SK-N-SH (cell line): ENCODE measurements around the gene ONECUT1. TPM values are rescaled to one million over a fixed set of nuclear protein-coding genes. Genes with fewer than 3 reads are reported as not detected.

ENCODE experiments used
- CTCF ChIA-PET: fragments of 300-600, 350-600 bp; formaldehyde crosslinking; extraction: SDS; loops from one replicate; lab custom pipeline; 2021; lab: Yijun Ruan, JAX
- POLR2A ChIA-PET: fragments of 350-600 bp; sonication (Branson Sonifier 250); formaldehyde crosslinking; extraction: SDS; loops from one replicate; lab custom pipeline; 2020; ENCODE audit warnings: antibody characterized with exemption, inconsistent platforms; lab: Yijun Ruan, JAX
- DNase-seq: peaks from one replicate; pipeline ENCODE4 v3.0.0; 2012
- H2AFZ ChIP-seq: fragments of 200-600 bp; sonication (generic); 2 replicates; pipeline ENCODE4 v1.8.1; 2016; ENCODE audit warnings: antibody characterized with exemption, mild to moderate bottlenecking, low read depth
- H3F3A ChIP-seq: fragments of 200-600 bp; sonication (generic); replicated peaks from 2 replicates; pipeline ENCODE3; 2016; ENCODE audit warnings: antibody characterized with exemption, mild to moderate bottlenecking; ENCODE audit not compliant: insufficient read depth
- H3K27ac ChIP-seq, 2 experiments: fragments of 200-500 bp in 1 of 2; fragments of 200-600 bp in 1 of 2; sonication (Bioruptor generic) in 1 of 2; sonication (generic), shearing (Covaris generic) in 1 of 2; 2 replicates each; pipeline versions ENCODE4 v1.5.1 to v1.6.1; 2014 to 2016; ENCODE audit warnings: low read depth in 2 of 2, inconsistent platforms in 1 of 2, low read length in 1 of 2, mild to moderate bottlenecking in 1 of 2, mixed read lengths in 1 of 2
- H3K27me3 ChIP-seq: fragments of 200-600 bp; sonication (generic), shearing (Covaris generic); 2 replicates; pipeline ENCODE4 v1.6.1; 2016; ENCODE audit warnings: mixed run types; ENCODE audit not compliant: insufficient read depth
- H3K36me3 ChIP-seq, 2 experiments: fragments of 200-500 bp in 1 of 2; fragments of 200-600 bp in 1 of 2; sonication (Bioruptor generic) in 1 of 2; sonication (generic) in 1 of 2; replicated peaks in 1 of 2; 2 replicates each; pipeline versions ENCODE3 to v1.5.1; 2014 to 2016; ENCODE audit warnings: low read length in 1 of 2, mild to moderate bottlenecking in 1 of 2; ENCODE audit not compliant: insufficient read depth in 2 of 2, control insufficient read depth in 1 of 2
- H3K4me1 ChIP-seq, 2 experiments: fragments of 200-500 bp in 1 of 2; fragments of 200-600 bp in 1 of 2; sonication (Bioruptor generic) in 1 of 2; sonication (generic), shearing (Covaris generic) in 1 of 2; 2 replicates each; pipeline versions ENCODE4 v1.5.1 to v1.6.1; 2014 to 2016; ENCODE audit warnings: low read depth in 1 of 2, low read length in 1 of 2, mixed run types in 1 of 2; ENCODE audit not compliant: insufficient read depth in 2 of 2, control insufficient read depth in 1 of 2
- H3K4me2 ChIP-seq: fragments of 200-600 bp; sonication (generic), shearing (Covaris generic); 2 replicates; pipeline ENCODE4 v1.6.1; 2017; ENCODE audit warnings: mixed run types
- H3K4me3 ChIP-seq, 2 experiments: fragments of 200-500 bp in 1 of 2; fragments of 200-600 bp in 1 of 2; sonication (Bioruptor generic) in 1 of 2; sonication (generic), shearing (Covaris generic) in 1 of 2; 2 replicates each; pipeline versions ENCODE4 v1.5.1 to v1.8.1; 2014 to 2016; ENCODE audit warnings: low read depth in 2 of 2, inconsistent platforms in 1 of 2, low read length in 1 of 2, mild to moderate bottlenecking in 1 of 2, mixed read lengths in 1 of 2, moderate library complexity in 1 of 2
- H3K79me2 ChIP-seq: fragments of 200-600 bp; sonication (generic); 2 replicates; pipeline ENCODE4 v1.8.1; 2017; ENCODE audit warnings: mild to moderate bottlenecking; ENCODE audit not compliant: insufficient read depth
- H3K9ac ChIP-seq: fragments of 200-600 bp; sonication (generic); 2 replicates; pipeline ENCODE4 v1.6.1; 2017; ENCODE audit warnings: mixed run types
- H3K9me2 ChIP-seq: fragments of 200-600 bp; sonication (generic); 2 replicates; pipeline ENCODE4 v1.6.1; 2017; ENCODE audit warnings: mixed run types
- H3K9me3 ChIP-seq: fragments of 200-600 bp; sonication (generic); 2 replicates; pipeline ENCODE4 v1.6.1; 2017; ENCODE audit warnings: mixed run types, mild to moderate bottlenecking, moderate library complexity
- H4K20me1 ChIP-seq: fragments of 200-600 bp; sonication (generic); 2 replicates; pipeline ENCODE4 v1.6.1; 2017; ENCODE audit warnings: mild to moderate bottlenecking, mixed run types; ENCODE audit not compliant: insufficient read depth
- EP300 ChIP-seq, 2 experiments: IDR thresholded peaks; 2 replicates each; pipeline versions ENCODE4 v1.4.0 to v1.6.1; 2012; ENCODE audit warnings: borderline replicate concordance in 1 of 2, low read depth in 1 of 2, low read length in 1 of 2
- EZH2phosphoT487 ChIP-seq: fragments of 200-600 bp; sonication (generic); IDR thresholded peaks from 2 replicates; pipeline ENCODE4 v1.6.1; 2017; ENCODE audit warnings: low read depth, mixed run types, mild to moderate bottlenecking, antibody characterized with exemption, moderate library complexity, borderline replicate concordance
- FOXJ3 ChIP-seq: sonication (generic); formaldehyde crosslinking; IDR thresholded peaks from 2 replicates; pipeline ENCODE4 v1.5.1; 2020; ENCODE audit warnings: mild to moderate bottlenecking, missing genetic modification reagents
- FOXM1 ChIP-seq: IDR thresholded peaks from 2 replicates; pipeline ENCODE4 v1.4.0; 2012; ENCODE audit warnings: low read depth, mild to moderate bottlenecking
- GATA2 ChIP-seq: sonication (generic); formaldehyde crosslinking; IDR thresholded peaks from 2 replicates; pipeline ENCODE4 v1.5.0; 2020; ENCODE audit warnings: mild to moderate bottlenecking, missing genetic modification reagents
- JUND ChIP-seq: IDR thresholded peaks from 2 replicates; pipeline ENCODE4 v1.4.0; 2012
- MXI1 ChIP-seq: IDR thresholded peaks from 2 replicates; pipeline ENCODE4 v1.6.1; 2012; ENCODE audit warnings: mild to moderate bottlenecking, low read depth, low read length, improper control_type of control experiment
- RXRA ChIP-seq: IDR thresholded peaks from 2 replicates; pipeline ENCODE4 v1.4.0; 2012; ENCODE audit warnings: low read depth, mild to moderate bottlenecking, borderline replicate concordance
- SIN3A ChIP-seq: IDR thresholded peaks from 2 replicates; pipeline ENCODE4 v1.6.1; 2012; ENCODE audit warnings: low read depth, mild to moderate bottlenecking, low read length, moderate library complexity, borderline replicate concordance
- SMC3 ChIP-seq: IDR thresholded peaks from 2 replicates; pipeline ENCODE4 v1.6.1; 2012; ENCODE audit warnings: low read depth, low read length, improper control_type of control experiment
- TAF1 ChIP-seq: IDR thresholded peaks from 2 replicates; pipeline ENCODE4 v1.6.1; 2012; ENCODE audit warnings: low read depth, mild to moderate bottlenecking, low read length, moderate library complexity, borderline replicate concordance
- WGBS: methylation state at CpG from one replicate; pipeline ENCODE4 v1.1.6; 2017; ENCODE audit warnings: low lambda C conversion rate; 5-methylcytosine and 5-hydroxymethylcytosine counted together
- polyA plus RNA-seq, 3 experiments: library from polyadenylated mRNA; depleted of rRNA; stranded (reverse); fragments of >200 nt; gene quantifications; 2 replicates each; pipeline ENCODE4 v1.2.3, GENCODE V29; 2012
- TF ChIP-seq, protein P1 (sequence below): IDR thresholded peaks from 2 replicates; pipeline ENCODE4; 2012
- TF ChIP-seq, protein P2 (sequence below): IDR thresholded peaks from 2 replicates; pipeline ENCODE4 v1.4.0; 2012; ENCODE audit warnings: low read depth, borderline replicate concordance

ONECUT1 gene
- polyA plus RNA-seq, 1 of the 3 experiments (the other 2 are of a cell fraction) = not detected

DNA sequence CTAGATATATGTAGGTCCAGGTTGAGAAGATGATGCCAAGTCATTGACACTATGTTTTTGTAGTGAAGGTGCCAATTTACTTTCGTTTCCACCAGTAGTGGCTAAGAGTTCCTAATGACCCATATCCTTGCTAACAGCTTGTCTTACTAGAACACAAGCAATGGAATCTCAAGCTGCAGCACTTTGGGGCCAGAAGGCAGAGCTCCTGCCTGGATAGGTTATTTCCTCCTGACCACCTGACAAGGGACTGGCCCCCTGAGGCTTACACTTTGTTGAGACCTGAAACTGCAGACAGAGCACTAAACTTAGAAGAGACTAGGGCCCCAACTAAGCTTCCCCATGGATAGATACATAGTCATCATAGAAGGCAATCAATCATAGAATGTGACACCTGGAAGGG lies 11.7 kb downstream of the ONECUT1 start:
- ChIA-PET POLR2A (no interaction called here), CTCF (interaction anchor here (1.0 to 1.6 kb wide), 3 partner anchors 11 to 419 kb away, joined by 3 to 4 read pairs (median 3); partner anchors contain the start of gene ONECUT1)
- Histone ChIP-seq H3K9ac (no peak overlapping the region), H3K9me3 (no peaks in the 10 kb centered on the region; the same call in 1 of the 2 replicates), H3F3A (no peaks in the 10 kb centered on the region), H3K4me3 (no peak overlapping the region), H3K36me3 (no peaks in the 10 kb centered on the region), H3K9me2 (no peaks in the 10 kb centered on the region), H3K4me1 (no peaks in the 10 kb centered on the region), H4K20me1 (no peaks in the 10 kb centered on the region), H3K79me2 (no peaks in the 10 kb centered on the region), H3K27ac (no peak overlapping the region), H3K27me3 (peaks cover 62% of the 10 kb centered on the region), H3K4me2 (no peak overlapping the region), H2AFZ (no peak overlapping the region)
- WGBS = 8% methylated on average over 1 of the region's 1 CpG
- DNase-seq = no peak
- TF ChIP-seq GATA2 = no peak
- TF ChIP-seq JUND = no peak
- TF ChIP-seq EP300 (IDR thresholded peaks at IDR 0.05; ENCODE audit: borderline replicate concordance in 1 of 2, low read depth in 1 of 2, low read length in 1 of 2) = no peak
- TF ChIP-seq SIN3A = no peak
- TF ChIP-seq MXI1 = no peak
- no peak for TF ChIP-seq EZH2phosphoT487
- TF ChIP-seq SMC3 = no peak

DNA sequence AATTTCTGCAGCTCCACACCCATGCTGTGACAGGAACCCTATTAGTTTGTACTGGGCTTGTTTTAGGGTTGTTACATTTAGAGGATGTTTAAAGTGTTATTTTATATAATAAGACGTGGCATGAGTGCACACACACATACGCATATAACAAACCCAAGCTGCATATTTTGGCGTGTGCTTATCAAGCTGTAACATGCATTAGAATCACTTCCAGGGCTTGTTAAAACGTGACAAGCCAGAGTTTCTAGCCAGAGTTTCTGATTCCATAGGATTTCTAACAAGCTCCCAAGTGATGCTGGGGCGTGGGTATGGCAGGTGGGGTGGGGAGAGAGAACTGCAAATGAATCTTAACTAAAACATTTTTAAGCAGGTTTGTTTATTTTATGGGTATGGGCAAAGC lies 17.4 kb downstream of the ONECUT1 start:
- no peak overlapping the region for H3K4me3 ChIP-seq
- no peak for DNase-seq
- TF ChIP-seq GATA2 (no peak), FOXM1 (no peak), RXRA (no peak), SIN3A (no peak), TAF1 (no peak), FOXJ3 (no peak)
- TF ChIP-seq, protein P1, sequence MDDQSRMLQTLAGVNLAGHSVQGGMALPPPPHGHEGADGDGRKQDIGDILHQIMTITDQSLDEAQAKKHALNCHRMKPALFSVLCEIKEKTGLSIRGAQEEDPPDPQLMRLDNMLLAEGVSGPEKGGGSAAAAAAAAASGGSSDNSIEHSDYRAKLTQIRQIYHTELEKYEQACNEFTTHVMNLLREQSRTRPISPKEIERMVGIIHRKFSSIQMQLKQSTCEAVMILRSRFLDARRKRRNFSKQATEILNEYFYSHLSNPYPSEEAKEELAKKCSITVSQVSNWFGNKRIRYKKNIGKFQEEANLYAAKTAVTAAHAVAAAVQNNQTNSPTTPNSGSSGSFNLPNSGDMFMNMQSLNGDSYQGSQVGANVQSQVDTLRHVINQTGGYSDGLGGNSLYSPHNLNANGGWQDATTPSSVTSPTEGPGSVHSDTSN = no peak
- TF ChIP-seq, protein P2, sequence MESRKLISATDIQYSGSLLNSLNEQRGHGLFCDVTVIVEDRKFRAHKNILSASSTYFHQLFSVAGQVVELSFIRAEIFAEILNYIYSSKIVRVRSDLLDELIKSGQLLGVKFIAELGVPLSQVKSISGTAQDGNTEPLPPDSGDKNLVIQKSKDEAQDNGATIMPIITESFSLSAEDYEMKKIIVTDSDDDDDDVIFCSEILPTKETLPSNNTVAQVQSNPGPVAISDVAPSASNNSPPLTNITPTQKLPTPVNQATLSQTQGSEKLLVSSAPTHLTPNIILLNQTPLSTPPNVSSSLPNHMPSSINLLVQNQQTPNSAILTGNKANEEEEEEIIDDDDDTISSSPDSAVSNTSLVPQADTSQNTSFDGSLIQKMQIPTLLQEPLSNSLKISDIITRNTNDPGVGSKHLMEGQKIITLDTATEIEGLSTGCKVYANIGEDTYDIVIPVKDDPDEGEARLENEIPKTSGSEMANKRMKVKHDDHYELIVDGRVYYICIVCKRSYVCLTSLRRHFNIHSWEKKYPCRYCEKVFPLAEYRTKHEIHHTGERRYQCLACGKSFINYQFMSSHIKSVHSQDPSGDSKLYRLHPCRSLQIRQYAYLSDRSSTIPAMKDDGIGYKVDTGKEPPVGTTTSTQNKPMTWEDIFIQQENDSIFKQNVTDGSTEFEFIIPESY = no peak
- no peaks in the 10 kb centered on the region for H3K9me2 ChIP-seq
- H3K27ac ChIP-seq = no peak overlapping the region
- ChIA-PET POLR2A (no interaction called here), CTCF (interaction anchor here (0.8 to 1.3 kb wide), 2 partner anchors 9 to 424 kb away, joined by 3 read pairs; no protein-coding TSS in a partner anchor)
- H4K20me1 ChIP-seq = no peaks in the 10 kb centered on the region
- no peak overlapping the region for H3K9ac ChIP-seq
- no peaks in the 10 kb centered on the region for H3K36me3 ChIP-seq
- H3K4me2 ChIP-seq = no peak overlapping the region
- H2AFZ ChIP-seq = no peak overlapping the region
- no peaks in the 10 kb centered on the region for H3F3A ChIP-seq
- H3K27me3 ChIP-seq = peaks cover 56% of the 10 kb centered on the region
- H3K4me1 ChIP-seq = no peaks in the 10 kb centered on the region
- WGBS = 16% methylated on average over 5 of the region's 5 CpGs
- no peaks in the 10 kb centered on the region for H3K79me2 ChIP-seq
- no peaks in the 10 kb centered on the region for H3K9me3 ChIP-seq
